GM21576 (cell line): ENCODE results near the gene MTMR12.

Experiments
- ATAC-seq: cut with Tn5 transposase; IDR thresholded peaks from one replicate; pipeline ENCODE4 v1.9.1; 2021; ENCODE audit warnings: mild to moderate bottlenecking, moderate library complexity; ENCODE audit not compliant: unreplicated experiment

Gene MTMR12

DNA sequence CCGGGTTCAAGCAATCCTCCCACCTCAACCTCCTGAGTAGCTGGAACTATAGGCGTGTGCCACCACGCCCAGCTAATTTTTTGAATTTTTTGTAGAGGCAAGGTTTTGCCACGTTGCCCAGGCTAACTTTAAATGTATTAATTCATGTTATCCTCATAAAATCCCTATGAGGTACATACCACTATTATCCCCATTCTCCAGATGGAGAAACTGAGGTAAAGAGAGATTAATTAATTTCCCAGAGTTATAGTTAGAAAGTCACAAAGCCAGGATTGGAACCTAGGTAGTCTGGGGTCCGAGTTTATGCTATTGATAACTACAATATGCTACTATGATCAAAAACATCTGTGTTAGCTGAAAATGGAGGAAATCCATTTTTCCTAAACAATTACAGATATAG is 106.7 kb downstream of the MTMR12 start:
- ATAC-seq, result no peak

DNA sequence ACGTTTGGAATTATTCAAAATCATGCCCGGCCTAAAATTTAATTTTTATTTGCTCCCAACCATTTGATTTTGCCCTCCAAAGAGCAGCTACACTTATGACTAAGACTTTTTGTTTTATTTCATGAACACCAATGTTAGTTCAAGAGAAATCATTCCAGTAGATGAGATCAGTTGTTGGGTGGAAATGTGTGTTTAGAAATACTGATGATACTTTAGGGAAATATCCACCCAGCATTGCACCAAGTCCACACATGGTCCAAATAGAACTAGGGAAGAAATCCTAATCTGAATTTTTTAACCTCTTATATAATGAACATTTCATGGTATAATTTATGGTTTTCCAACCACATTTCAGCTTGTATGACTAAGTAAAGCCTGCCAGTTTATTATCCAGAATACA is 110.3 kb downstream of the MTMR12 start:
- ATAC-seq, result no peak

DNA sequence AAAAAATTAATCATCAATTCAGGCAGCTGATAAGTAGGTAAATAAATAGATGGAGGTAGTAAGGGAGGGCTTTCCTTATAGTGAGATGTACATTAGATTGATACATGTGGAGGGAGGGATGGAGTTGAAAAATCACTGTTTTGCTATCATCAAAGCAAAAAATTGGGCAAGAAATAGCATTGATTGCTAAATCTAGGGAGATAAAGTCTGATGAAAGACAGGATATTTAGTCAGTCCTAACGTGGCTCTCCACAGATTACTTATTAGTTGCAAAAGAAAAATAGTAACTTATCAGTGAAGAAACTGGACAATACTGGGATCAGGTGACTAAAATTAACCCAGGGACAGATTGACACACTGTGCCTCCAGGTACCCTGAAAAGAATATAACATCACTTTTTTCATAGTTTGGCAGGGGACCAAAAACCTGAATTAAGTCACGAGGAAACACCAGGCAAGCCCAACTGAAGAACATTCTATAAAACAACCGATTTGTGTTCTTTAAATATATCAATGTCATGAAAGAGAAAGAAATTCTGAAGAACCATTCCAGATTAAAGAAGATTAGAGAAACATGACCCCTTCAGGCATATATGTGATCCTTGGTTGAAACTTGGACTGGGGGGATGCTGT is 111.5 kb downstream of the MTMR12 start:
- ATAC-seq, result no peak

DNA sequence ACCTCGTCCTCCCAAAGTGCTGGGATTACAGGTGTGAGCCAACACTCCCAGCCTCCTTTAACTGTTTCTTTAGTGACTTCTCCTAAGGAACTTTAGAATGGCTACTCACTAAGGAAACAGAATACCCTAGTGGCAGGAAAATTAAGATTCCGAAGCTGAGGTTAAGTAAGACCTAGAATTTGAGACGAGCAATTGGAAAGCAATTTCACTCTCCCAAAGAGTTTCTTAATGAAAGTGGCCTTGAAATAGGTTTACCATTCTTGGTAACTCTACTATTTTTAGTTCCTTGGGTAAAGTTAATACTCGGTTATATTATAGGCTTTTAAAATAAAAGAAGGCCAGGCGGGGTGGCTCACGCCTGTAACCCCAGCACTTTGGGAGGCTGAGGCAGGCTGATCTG is 115.7 kb downstream of the MTMR12 start:
- ATAC-seq, result no peak

DNA sequence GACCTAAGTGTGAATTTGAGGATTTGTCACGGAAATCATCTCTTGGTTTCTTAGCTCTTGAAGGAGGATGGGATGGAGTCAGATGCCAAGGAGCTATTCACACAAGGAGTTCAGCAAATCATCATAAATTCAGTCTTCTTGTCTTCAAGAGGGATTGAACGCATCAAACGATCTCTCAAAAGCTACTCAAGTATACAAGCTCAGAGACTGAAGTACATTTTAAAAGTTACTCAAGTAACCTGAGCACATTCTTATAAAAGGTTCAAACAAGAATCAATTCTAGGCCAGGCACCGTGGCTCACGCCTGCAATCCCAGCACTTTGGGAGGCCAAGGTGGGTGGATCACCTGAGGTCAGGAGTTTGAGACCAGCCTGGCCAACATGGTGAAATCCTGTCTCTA is 117.5 kb downstream of the MTMR12 start:
- ATAC-seq, result no peak

DNA sequence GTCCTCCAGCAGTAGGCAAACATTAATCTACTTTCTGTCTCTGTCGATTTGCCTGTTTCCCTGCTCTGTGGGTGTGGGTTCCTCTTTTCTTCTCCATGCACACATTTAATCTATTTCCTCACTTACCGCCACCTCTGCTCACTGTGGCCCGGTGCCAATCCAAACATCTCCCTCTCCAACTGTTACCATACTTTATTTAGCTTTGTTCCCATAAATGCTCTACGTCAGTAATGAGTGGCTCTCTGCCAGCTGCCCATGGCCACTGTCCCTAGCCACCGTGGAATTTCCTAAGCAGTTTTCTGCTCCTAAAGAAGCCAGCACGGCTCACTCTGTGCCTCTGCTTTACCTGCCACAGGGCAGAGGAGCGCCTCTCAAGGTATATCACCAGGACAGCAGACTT is 119.1 kb downstream of the MTMR12 start:
- ATAC-seq, result no peak

DNA sequence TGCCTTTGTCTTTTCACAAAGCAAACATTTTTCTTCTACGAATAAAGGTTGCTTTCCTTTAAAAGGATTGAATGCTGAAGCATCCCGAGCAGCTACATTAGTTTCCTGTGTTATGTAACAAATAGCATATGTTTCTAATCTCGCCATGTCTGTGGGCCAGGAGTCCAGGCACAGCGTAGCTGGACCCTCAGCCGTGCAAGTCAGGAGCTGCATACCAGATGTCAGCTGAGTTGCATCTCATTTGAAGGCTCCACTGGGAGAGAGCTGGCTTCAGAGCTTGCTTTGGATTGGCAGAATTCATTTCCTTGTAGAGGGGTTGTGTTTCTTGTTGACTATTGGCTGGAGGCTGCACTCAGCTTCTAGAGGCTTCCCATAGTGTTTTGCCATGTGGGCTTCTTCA is 122.6 kb downstream of the MTMR12 start:
- no peak for ATAC-seq

DNA sequence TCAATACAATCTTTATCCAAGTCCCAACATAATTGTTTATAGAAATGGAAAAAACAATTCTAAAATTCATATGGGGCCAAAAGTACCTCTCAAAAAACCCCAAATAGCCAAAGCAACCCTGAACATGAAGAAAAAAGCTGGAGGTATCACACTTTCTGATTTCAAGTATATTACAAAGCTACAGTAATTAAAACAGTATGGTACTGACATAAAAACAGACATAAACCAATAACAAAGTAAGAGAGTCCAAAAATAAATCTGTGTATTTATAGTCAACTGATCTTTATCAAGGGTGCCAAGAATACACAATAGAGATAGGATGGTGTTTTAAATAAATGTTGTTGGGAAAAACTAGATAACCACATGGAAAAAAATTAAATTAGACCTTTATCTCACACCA is 125.1 kb downstream of the MTMR12 start:
- ATAC-seq, result no peak

DNA sequence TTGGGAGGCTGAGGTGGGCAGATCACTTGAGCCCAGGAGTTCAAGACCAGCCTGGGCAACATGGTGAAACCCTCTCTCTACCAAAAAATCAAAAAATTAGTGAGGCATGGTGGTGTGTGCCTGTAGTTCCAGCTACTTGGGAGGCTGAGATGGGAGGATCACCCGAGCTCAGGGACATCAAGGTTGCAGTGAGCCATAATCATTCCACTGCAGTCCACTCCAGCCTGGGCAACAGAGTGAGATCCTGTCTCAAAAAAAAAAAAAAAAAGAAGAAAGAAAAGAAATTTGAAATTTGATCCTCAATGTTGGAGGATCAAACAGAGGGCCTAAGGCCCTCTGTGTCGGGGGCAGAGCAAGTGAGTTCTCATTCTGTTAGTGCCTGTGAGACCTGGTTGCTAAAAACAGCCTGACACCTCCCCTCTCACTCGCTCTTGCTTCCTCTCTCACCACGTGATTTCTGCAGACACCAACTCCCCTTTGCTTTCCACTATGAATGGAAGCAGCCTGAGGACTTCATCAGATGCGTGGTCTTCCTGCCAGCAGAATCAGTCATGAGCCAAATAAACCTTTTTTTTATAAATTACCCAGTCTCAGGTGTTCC is 130.2 kb downstream of the MTMR12 start:
- peak; percentile 91 for ATAC-seq
